GM12865 (cell line): ENCODE results near the gene HHIP.

Experiments used
- DNase-seq: peaks from one replicate; pipeline ENCODE4 v3.0.0; 2010; ENCODE audit warnings: low read depth
- H3K4me3 ChIP-seq: 2 replicates; pipeline ENCODE4 v1.5.1; 2011; ENCODE audit warnings: mild to moderate bottlenecking, low read depth, low read length, control low read depth
- CTCF ChIP-seq: IDR thresholded peaks from 2 replicates; pipeline ENCODE4 v1.5.1; 2011; ENCODE audit warnings: low read length, control low read depth, low read depth, inconsistent platforms; ENCODE audit not compliant: insufficient read depth; ENCODE audit errors: missing control alignments

HHIP gene

GRCh38 chr4:144720491-144720890 is 74.5 kb downstream of the HHIP start:
- TF ChIP-seq CTCF, result no peak
- H3K4me3 ChIP-seq, result no peak overlapping the region
- no peak for DNase-seq

DNA sequence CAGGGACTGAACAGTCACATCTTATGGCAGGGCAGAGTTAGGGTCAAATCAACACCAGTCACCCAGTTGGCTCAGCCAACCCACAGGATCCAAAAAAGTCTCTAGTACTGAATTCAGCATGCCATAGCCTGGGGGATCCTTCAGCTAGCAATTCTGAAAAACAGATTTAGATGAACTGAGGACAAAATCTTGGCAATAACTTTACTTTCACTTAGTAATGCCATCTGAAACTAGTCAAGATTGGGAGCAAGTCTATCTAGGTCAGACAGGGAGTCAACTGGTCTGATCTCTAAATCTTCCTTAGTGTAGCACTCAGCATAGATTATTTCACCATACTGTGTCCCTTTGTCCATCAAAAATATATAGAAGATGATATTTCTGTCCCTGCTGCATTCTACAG is 76.0 kb downstream of the HHIP start:
- DNase-seq, result no peak
- no peak for TF ChIP-seq CTCF

GRCh38 chr4:144723471-144723870 is 77.5 kb downstream of the HHIP start:
- H3K4me3 ChIP-seq, result no peak overlapping the region
- no peak for TF ChIP-seq CTCF
- no peak for DNase-seq

More for the DNA sequence above, 76.0 kb downstream of the HHIP start:
- H3K4me3 ChIP-seq, result no peak overlapping the region

GRCh38 chr4:144729175-144729574 is 83.2 kb downstream of the HHIP start:
- H3K4me3 ChIP-seq, result no peak overlapping the region
- DNase-seq, result no peak
- TF ChIP-seq CTCF, result no peak

GRCh38 chr4:144732584-144733428 is 86.8 kb downstream of the HHIP start:
- no peak for TF ChIP-seq CTCF
- H3K4me3 ChIP-seq, result no peak overlapping the region
- no peak for DNase-seq

GRCh38 chr4:144733566-144733965 is 87.6 kb downstream of the HHIP start:
- H3K4me3 ChIP-seq, result no peak overlapping the region
- no peak for DNase-seq
- no peak for TF ChIP-seq CTCF

DNA sequence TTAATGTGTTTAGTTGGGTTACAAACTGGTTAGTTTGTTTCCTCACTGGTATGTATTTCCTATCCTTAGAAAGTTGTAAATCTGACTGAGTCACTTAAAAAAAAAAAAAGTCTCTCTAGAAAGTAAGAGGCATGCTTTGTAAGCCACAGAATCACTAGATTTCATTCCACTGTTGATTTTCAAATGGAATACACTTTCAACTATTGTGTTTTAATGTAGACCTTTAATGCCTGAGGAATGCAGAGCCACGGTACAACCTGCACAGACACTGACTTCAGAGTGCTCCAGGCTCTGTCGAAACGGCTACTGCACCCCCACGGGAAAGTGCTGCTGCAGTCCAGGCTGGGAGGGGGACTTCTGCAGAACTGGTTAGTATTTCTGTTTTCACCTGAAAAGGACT is 88.6 kb downstream of the HHIP start:
- no peak for DNase-seq
- no peak for TF ChIP-seq CTCF
- H3K4me3 ChIP-seq, result no peak overlapping the region
